Caco-2 (cell line): ENCODE measurements around the gene KRTAP10-2. TPM values are rescaled to one million over a fixed set of nuclear protein-coding genes. Genes with fewer than 3 reads are reported as not detected.

Source experiments
- BruUV-seq: library from RNA; stranded (reverse); fragments of 400-500 nt; replicated peaks from 2 replicates; lab custom pipeline; 2021; lab: Mats Ljungman, UMichigan
- CTCF ChIA-PET: fragments of 300-600 bp; sonication (Branson Sonifier 250); formaldehyde crosslinking; loops from one replicate; lab custom pipeline; 2022; ENCODE audit warnings: antibody characterized with exemption; lab: Charles Lee
- POLR2A ChIA-PET: fragments of 300-600 bp; sonication (Branson Sonifier 250); formaldehyde crosslinking; loops from one replicate; lab custom pipeline; 2022; ENCODE audit warnings: antibody characterized with exemption; lab: Charles Lee
- DNase-seq, 2 experiments: peaks; one replicate each; pipeline versions ENCODE4 v3.0.0 to v3.0.0-alpha.2; 2020 to 2022
- H3K27me3 ChIP-seq: replicated peaks from 2 replicates; pipeline ENCODE4 v1.6.0; 2011; ENCODE audit warnings: low read length; ENCODE audit not compliant: control insufficient read depth, insufficient read depth
- H3K36me3 ChIP-seq: 2 replicates; pipeline ENCODE4 v1.5.1; 2011; ENCODE audit warnings: low read length; ENCODE audit not compliant: control insufficient read depth, insufficient read depth
- H3K4me1 ChIP-seq: fragments of 250-450 bp; sonication (Bioruptor Pico); 2 replicates; pipeline ENCODE4 v1.5.1; 2020; ENCODE audit warnings: mild to moderate bottlenecking
- H3K4me3 ChIP-seq: 2 replicates; pipeline ENCODE4 v1.5.1; 2011; ENCODE audit warnings: low read depth, mild to moderate bottlenecking, control low read depth, low read length
- H3K9me3 ChIP-seq: fragments of 250-450 bp; sonication (Bioruptor Pico); 2 replicates; pipeline ENCODE4 v1.5.1; 2020; ENCODE audit warnings: mild to moderate bottlenecking, moderate library complexity
- H3K27ac Mint-ChIP-seq: one replicate; pipeline ENCODE4 v1.8.0; 2022; ENCODE audit warnings: mixed read lengths; ENCODE audit not compliant: unreplicated experiment
- H3K27me3 Mint-ChIP-seq: one replicate; pipeline ENCODE4 v1.8.0; 2022; ENCODE audit warnings: mixed read lengths; ENCODE audit not compliant: insufficient read depth, unreplicated experiment
- H3K36me3 Mint-ChIP-seq: one replicate; pipeline ENCODE4 v1.8.0; 2022; ENCODE audit warnings: mild to moderate bottlenecking, mixed read lengths; ENCODE audit not compliant: insufficient read depth, unreplicated experiment
- H3K4me1 Mint-ChIP-seq: one replicate; pipeline ENCODE4 v1.8.0; 2022; ENCODE audit warnings: low read depth, mixed read lengths; ENCODE audit not compliant: unreplicated experiment
- H3K4me3 Mint-ChIP-seq: one replicate; pipeline ENCODE4 v1.8.0; 2022; ENCODE audit warnings: mild to moderate bottlenecking, moderate library complexity, mixed read lengths; ENCODE audit not compliant: unreplicated experiment
- H3K9me3 Mint-ChIP-seq: one replicate; pipeline ENCODE4 v1.8.0; 2022; ENCODE audit warnings: mixed read lengths; ENCODE audit not compliant: unreplicated experiment
- intact Hi-C: fragments of 100-400 bp; cut with micrococcal nuclease; formaldehyde crosslinking; loops from one replicate; pipeline ENCODE4 v1.10.0; 2022; ENCODE audit not compliant: unreplicated experiment
- total RNA-seq: library from RNA; stranded (reverse); gene quantifications from 2 replicates; pipeline ENCODE4 v1.2.3, GENCODE V29; 2022
- TF ChIP-seq, protein P1 (sequence below), 2 experiments: fragments of 200-600 bp in 1 of 2; IDR thresholded peaks; 1 replicate in 1 of 2; 2 replicates in 1 of 2; pipeline versions ENCODE4 v1.5.1 to v1.8.0; 2011 to 2022; ENCODE audit warnings: antibody characterized with exemption in 1 of 2, control low read depth in 1 of 2, inconsistent platforms in 1 of 2, low read depth in 1 of 2, low read length in 1 of 2, mild to moderate bottlenecking in 1 of 2, moderate library complexity in 1 of 2; ENCODE audit not compliant: insufficient read depth in 1 of 2, severe bottlenecking in 1 of 2, unreplicated experiment in 1 of 2

The KRTAP10-2 gene
- total RNA-seq, 1 experiment from 2014 or later, result not detected

DNA sequence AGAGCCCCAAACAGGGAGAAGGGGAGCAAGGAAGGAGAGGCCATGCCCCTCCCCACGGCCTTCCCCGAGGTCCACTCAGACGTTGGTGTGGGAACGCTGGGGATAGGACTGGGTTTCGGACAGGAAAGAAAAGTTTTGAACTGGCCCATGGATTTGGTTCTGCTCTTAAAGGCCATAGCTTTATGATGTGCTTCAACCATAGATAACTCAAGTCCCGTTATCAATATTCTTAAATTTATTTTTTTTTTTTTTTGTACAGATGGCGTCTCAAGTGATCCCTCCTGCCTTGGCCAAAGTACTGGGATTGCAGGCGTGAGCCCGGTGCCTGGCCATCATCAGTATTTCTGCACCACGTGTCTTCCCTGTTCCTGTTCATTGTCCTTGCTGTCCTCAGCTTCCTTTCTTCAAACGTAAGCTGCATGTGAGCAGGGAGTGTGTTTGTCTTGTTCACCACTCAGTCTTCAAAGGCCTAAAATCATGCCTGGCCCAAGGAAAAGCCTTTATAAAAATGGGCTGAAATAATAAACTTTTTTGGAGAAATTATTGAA, 10.5 kb downstream of the KRTAP10-2 start:
- intact Hi-C loops, result no loop called here
- H3K27me3 Mint-ChIP-seq, result peaks cover 9% of the 10 kb centered on the region

DNA sequence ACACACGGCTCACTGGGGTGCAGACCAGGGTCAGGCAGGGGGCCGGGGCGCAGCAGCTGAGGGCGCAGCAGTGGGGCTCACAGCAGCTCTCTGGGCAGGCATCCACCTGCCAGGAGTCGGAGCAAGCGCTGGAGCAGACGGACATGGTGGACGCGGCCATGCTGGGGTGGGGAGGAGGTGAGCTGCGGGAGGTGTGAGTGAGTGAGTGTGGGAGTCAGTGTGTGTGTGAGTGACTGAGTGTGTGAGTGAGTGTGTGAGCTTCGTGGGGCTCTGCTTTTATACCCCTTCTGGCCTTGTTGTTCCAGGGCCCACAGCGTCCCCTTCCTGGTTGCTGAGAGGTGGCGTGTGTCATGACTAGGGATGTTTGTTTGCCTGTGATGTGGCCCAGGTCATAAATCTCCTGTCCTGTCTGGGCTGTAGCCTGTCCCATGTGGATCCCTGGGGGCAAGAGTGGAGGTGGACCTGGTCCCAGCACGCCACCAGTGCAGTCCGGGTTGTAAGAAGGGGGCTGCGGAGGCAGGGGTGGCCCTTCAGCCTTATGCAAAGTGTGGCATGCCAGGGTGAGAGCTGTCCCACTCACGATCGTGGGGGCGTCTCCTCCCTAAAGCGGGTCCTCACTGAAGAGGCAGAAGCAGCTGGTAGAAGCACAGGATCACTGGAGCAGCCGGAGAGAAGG, 11.2 kb downstream of the KRTAP10-2 start, which contains the start of gene KRTAP10-1:
TSS of gene KRTAP10-1 (minus strand) at position 205 of the 676 bp plus-strand sequence. CDS start at position 160, 45 bp downstream.
- ChIA-PET POLR2A (no interaction called here), CTCF (interaction anchor here (1.1 kb wide), 1 partner anchor 13 kb away, joined by 3 read pairs; no protein-coding TSS in a partner anchor)
- no peaks in the 10 kb centered on the region for H3K4me1 ChIP-seq
- no peaks in the 10 kb centered on the region for H3K36me3 ChIP-seq
- H3K27me3 ChIP-seq, result no peaks in the 10 kb centered on the region
- Mint-ChIP-seq H3K4me1 (no peaks in the 10 kb centered on the region), H3K27me3 (peaks cover 9% of the 10 kb centered on the region), H3K36me3 (no peaks in the 10 kb centered on the region), H3K27ac (no peak within 1 kb of the TSS), H3K9me3 (no peaks in the 10 kb centered on the region), H3K4me3 (no peak within 1 kb of the TSS)
- no peak for DNase-seq
- no peaks in the 10 kb centered on the region for H3K9me3 ChIP-seq
- intact Hi-C loops, result no loop called here
- TF ChIP-seq, protein P1, sequence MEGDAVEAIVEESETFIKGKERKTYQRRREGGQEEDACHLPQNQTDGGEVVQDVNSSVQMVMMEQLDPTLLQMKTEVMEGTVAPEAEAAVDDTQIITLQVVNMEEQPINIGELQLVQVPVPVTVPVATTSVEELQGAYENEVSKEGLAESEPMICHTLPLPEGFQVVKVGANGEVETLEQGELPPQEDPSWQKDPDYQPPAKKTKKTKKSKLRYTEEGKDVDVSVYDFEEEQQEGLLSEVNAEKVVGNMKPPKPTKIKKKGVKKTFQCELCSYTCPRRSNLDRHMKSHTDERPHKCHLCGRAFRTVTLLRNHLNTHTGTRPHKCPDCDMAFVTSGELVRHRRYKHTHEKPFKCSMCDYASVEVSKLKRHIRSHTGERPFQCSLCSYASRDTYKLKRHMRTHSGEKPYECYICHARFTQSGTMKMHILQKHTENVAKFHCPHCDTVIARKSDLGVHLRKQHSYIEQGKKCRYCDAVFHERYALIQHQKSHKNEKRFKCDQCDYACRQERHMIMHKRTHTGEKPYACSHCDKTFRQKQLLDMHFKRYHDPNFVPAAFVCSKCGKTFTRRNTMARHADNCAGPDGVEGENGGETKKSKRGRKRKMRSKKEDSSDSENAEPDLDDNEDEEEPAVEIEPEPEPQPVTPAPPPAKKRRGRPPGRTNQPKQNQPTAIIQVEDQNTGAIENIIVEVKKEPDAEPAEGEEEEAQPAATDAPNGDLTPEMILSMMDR (IDR thresholded peaks at IDR 0.05; ENCODE audit: insufficient read depth in 1 of 2, low read depth in 1 of 2, low read length in 1 of 2, severe bottlenecking in 1 of 2, unreplicated experiment in 1 of 2), result no peak
- BruUV-seq, result no TSS peak
- no peak within 1 kb of the TSS for H3K4me3 ChIP-seq

More for the DNA sequence above, 10.5 kb downstream of the KRTAP10-2 start:
- H3K9me3 Mint-ChIP-seq, result no peaks in the 10 kb centered on the region
- no TSS peak for BruUV-seq
- TF ChIP-seq, protein P1 (IDR thresholded peaks at IDR 0.05; ENCODE audit: insufficient read depth in 1 of 2, low read depth in 1 of 2, low read length in 1 of 2, severe bottlenecking in 1 of 2, unreplicated experiment in 1 of 2), result no peak
- Histone ChIP-seq H3K4me1 (no peaks in the 10 kb centered on the region), H3K36me3 (no peaks in the 10 kb centered on the region), H3K27me3 (no peaks in the 10 kb centered on the region), H3K9me3 (no peaks in the 10 kb centered on the region), H3K4me3 (no peak overlapping the region)
- no peak overlapping the region for H3K27ac Mint-ChIP-seq
- no peak for DNase-seq
- no peak overlapping the region for H3K4me3 Mint-ChIP-seq
- H3K4me1 Mint-ChIP-seq, result no peaks in the 10 kb centered on the region
- H3K36me3 Mint-ChIP-seq, result no peaks in the 10 kb centered on the region
- CTCF ChIA-PET, result interaction anchor here (1.1 kb wide), 1 partner anchor 12 kb away, joined by 3 read pairs; no protein-coding TSS in a partner anchor
- POLR2A ChIA-PET, result no interaction called here

DNA sequence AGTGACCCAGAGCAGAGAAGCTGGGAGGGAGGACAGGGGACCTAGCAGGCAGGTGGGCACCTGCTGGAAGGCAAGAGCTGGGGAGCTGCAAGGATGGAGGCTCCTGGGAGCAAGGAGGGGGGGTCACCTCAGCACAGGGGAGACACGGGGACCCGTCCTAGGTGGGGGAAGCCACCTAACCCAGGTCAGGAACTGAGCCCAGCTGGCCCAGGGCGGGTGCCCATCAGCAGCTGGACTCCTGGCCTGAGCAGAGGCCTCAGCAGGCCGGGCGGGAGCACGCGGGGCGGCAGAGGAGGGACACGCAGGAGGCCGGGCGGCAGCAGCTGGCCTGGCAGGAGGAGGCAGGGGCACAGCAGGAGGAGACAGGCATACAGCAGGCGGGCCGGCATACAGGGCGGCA, 12.3 kb downstream of the KRTAP10-2 start:
- POLR2A ChIA-PET, result no interaction called here
- no peak overlapping the region for H3K27ac Mint-ChIP-seq
- H3K36me3 ChIP-seq, result no peaks in the 10 kb centered on the region
- CTCF ChIA-PET, result no interaction called here
- TF ChIP-seq, protein P1 (IDR thresholded peaks at IDR 0.05; ENCODE audit: insufficient read depth in 1 of 2, low read depth in 1 of 2, low read length in 1 of 2, severe bottlenecking in 1 of 2, unreplicated experiment in 1 of 2), result no peak
- H3K4me3 Mint-ChIP-seq, result no peak overlapping the region
- DNase-seq, result no peak
- peaks cover 9% of the 10 kb centered on the region for H3K27me3 Mint-ChIP-seq
- H3K4me3 ChIP-seq, result no peak overlapping the region
- no peaks in the 10 kb centered on the region for H3K9me3 Mint-ChIP-seq
- H3K9me3 ChIP-seq, result no peaks in the 10 kb centered on the region
- no TSS peak for BruUV-seq
- H3K4me1 ChIP-seq, result no peaks in the 10 kb centered on the region
- H3K4me1 Mint-ChIP-seq, result no peaks in the 10 kb centered on the region
- H3K36me3 Mint-ChIP-seq, result no peaks in the 10 kb centered on the region
- intact Hi-C loops, result no loop called here
- no peaks in the 10 kb centered on the region for H3K27me3 ChIP-seq
